Body of pancreas (tissue), 4 donors: ENCODE results near the gene TAAR1. TPM values are rescaled to one million over a fixed set of nuclear protein-coding genes. Genes with fewer than 3 reads are reported as not detected.
A peak's percentile ranks its signal among the peaks of the same experiment; 100 is the strongest.

Experiments
- ATAC-seq: fragments of 150-250 bp; one replicate; pipeline ENCODE4 v1.9.1; 2016
- DNase-seq, 4 donors: peaks; one replicate each; pipeline ENCODE4 v3.0.0-alpha.2; 2019
- H3K27ac ChIP-seq, 4 donors: fragments of 200-600 bp; sonication (generic); 1 replicate in 3 of 4; 2 replicates in 1 of 4; pipeline versions ENCODE4 v1.5.1 to v1.6.1; 2016 to 2019; ENCODE audit warnings: mild to moderate bottlenecking in 1 of 4, mixed read lengths in 1 of 4, moderate library complexity in 1 of 4
- H3K27me3 ChIP-seq, 2 donors: fragments of 200-600 bp; sonication (generic); one replicate each; pipeline ENCODE4 v1.6.0; 2016; ENCODE audit warnings: mild to moderate bottlenecking in 1 of 2
- H3K36me3 ChIP-seq, 2 donors: fragments of 200-600 bp; sonication (generic); replicated peaks in 1 of 2; 2 replicates each; pipeline ENCODE4 v1.5.1; 2016; ENCODE audit warnings: low read depth in 2 of 2; ENCODE audit not compliant: insufficient read depth in 1 of 2
- H3K4me1 ChIP-seq: fragments of 200-600 bp; sonication (generic); one replicate; pipeline ENCODE4 v1.6.0; 2016
- H3K4me3 ChIP-seq, 2 donors: fragments of 200-600 bp; sonication (generic); 1 replicate in 1 of 2; 2 replicates in 1 of 2; pipeline ENCODE4 v1.5.1; 2016 to 2019
- H3K9me3 ChIP-seq, 3 donors: fragments of 200-600 bp; sonication (generic); 1 replicate in 2 of 3; 2 replicates in 1 of 3; pipeline ENCODE4 v1.5.1; 2016
- CTCF ChIP-seq, 7 experiments: fragments of 450-650 bp in 4 of 7; fragments of 200-600 bp in 3 of 7; sonication (generic) in 3 of 7; IDR thresholded peaks; one replicate each; pipeline ENCODE4 v1.5.1; 2016 to 2019; ENCODE audit warnings: antibody characterized with exemption in 7 of 7
- POLR2A ChIP-seq, 3 donors: fragments of 450-650 bp; IDR thresholded peaks; one replicate each; pipeline ENCODE4 v1.6.1; 2016; ENCODE audit warnings: antibody characterized with exemption in 3 of 3, mild to moderate bottlenecking in 2 of 3
- WGBS, 2 donors: methylation state at CpG; one replicate each; pipeline ENCODE4 v1.1.5; 2017; 5-methylcytosine and 5-hydroxymethylcytosine counted together
- intact Hi-C: fragments of 100-400 bp; cut with DNase I; formaldehyde crosslinking; loops from one replicate; pipeline ENCODE4 v1.15.1; 2023
- total RNA-seq, 2 donors: library from RNA; depleted of rRNA; stranded (reverse); fragments of >200 nt; gene quantifications; one replicate each; pipeline ENCODE4 v1.1.0, GENCODE V29; 2016

Gene TAAR1
- total RNA-seq, 2 donors from 2014 or later: not detected

- Histone ChIP-seq H3K9me3 (no peaks in the 10 kb centered on the region), H3K27ac (no peak overlapping the region), H3K36me3 (no peaks in the 10 kb centered on the region), H3K4me1 (no peaks in the 10 kb centered on the region), H3K4me3 (no peak overlapping the region), H3K27me3 (no peaks in the 10 kb centered on the region)
- TF ChIP-seq POLR2A (IDR thresholded peaks at IDR 0.05) (no peak), CTCF (IDR thresholded peaks at IDR 0.05) (no peak)
- intact Hi-C loops: no loop called here
- no peak for DNase-seq
- WGBS, 2 donors: 0 to 33% methylated on average over 1 of the region's 1 CpG
- no peak for ATAC-seq
Observed at GRCh38 chr6:132698608-132699007, 39.6 kb upstream of the TAAR1 start.

- Histone ChIP-seq H3K4me3 (no peak overlapping the region), H3K4me1 (peaks cover 10% of the 10 kb centered on the region), H3K36me3 (no peaks in the 10 kb centered on the region), H3K27ac (no peak overlapping the region), H3K27me3 (no peaks in the 10 kb centered on the region), H3K9me3 (no peaks in the 10 kb centered on the region)
- TF ChIP-seq POLR2A (IDR thresholded peaks at IDR 0.05) (no peak), CTCF (IDR thresholded peaks at IDR 0.05) (no peak)
- DNase-seq (no peak), ATAC-seq (no peak)
- 34 to 41% methylated on average over 1 of the region's 1 CpG for WGBS, 2 donors
- intact Hi-C loops: no loop called here
Observed at GRCh38 chr6:132695773-132696172, 36.8 kb upstream of the TAAR1 start.

GRCh38 chr6:132693478-132693877 lies 34.5 kb upstream of the TAAR1 start:
- H3K9me3 ChIP-seq: no peaks in the 10 kb centered on the region
- intact Hi-C loops: no loop called here
- TF ChIP-seq CTCF (IDR thresholded peaks at IDR 0.05) (no peak), POLR2A (IDR thresholded peaks at IDR 0.05) (no peak)
- no peak overlapping the region for H3K4me3 ChIP-seq
- peak in 2 of 4 donors; percentile 8 to 12 for DNase-seq
- H3K4me1 ChIP-seq: peaks cover 10% of the 10 kb centered on the region
- peak; percentile 56 for ATAC-seq
- no peaks in the 10 kb centered on the region for H3K27me3 ChIP-seq
- no peak overlapping the region for H3K27ac ChIP-seq
- WGBS, 2 donors: 61 to 74% methylated on average over 3 of the region's 3 CpGs
- H3K36me3 ChIP-seq: no peaks in the 10 kb centered on the region

GRCh38 chr6:132690678-132691077 lies 31.7 kb upstream of the TAAR1 start:
- Histone ChIP-seq H3K27ac (no peak overlapping the region), H3K27me3 (no peaks in the 10 kb centered on the region), H3K36me3 (no peaks in the 10 kb centered on the region), H3K4me1 (peaks cover 10% of the 10 kb centered on the region), H3K4me3 (no peak overlapping the region), H3K9me3 (no peaks in the 10 kb centered on the region)
- TF ChIP-seq POLR2A (IDR thresholded peaks at IDR 0.05) (no peak), CTCF (IDR thresholded peaks at IDR 0.05) (no peak)
- DNase-seq (no peak), ATAC-seq (no peak)
- intact Hi-C loops: no loop called here
- 52 to 60% methylated on average over 4 of the region's 4 CpGs for WGBS, 2 donors

- Histone ChIP-seq H3K4me3 (no peak overlapping the region), H3K27me3 (no peaks in the 10 kb centered on the region), H3K27ac (peak overlapping the region in 1 of 4 donors; percentile 44), H3K9me3 (no peaks in the 10 kb centered on the region), H3K4me1 (peaks cover 1% of the 10 kb centered on the region), H3K36me3 (no peaks in the 10 kb centered on the region)
- no peak for TF ChIP-seq POLR2A (IDR thresholded peaks at IDR 0.05)
- TF ChIP-seq CTCF (IDR thresholded peaks at IDR 0.05): no peak
- DNase-seq (peak in 1 of 4 donors; percentile 8), ATAC-seq (peak; percentile 59)
- WGBS, 2 donors: 51 to 62% methylated on average over 5 of the region's 5 CpGs
- intact Hi-C loops: no loop called here
Observed at GRCh38 chr6:132687306-132687705, 28.3 kb upstream of the TAAR1 start.
